Measurements from ENCODE around the gene MRPS11. TPM values are rescaled to one million over a fixed set of nuclear protein-coding genes. Genes with fewer than 3 reads are reported as not detected.
"Not testable (repeated sequence)": the region's sequence is repeated elsewhere in the genome, so short reads cannot be mapped to it uniquely, and the experiment has no call there.

Gene MRPS11
- total and polyA plus RNA-seq, 3 donors from 2014 or later, result 33.2 to 82.4 (median 33.9) TPM

- Histone ChIP-seq H3K27ac (no peak overlapping the region), H3K4me3 (no peak overlapping the region), H3K4me1 (no peaks in the 10 kb centered on the region), H3K36me3 (ENCODE audit: low read depth, missing control alignments) (no peaks in the 10 kb centered on the region), H3K9me3 (no peaks in the 10 kb centered on the region), H3K27me3 (no peaks in the 10 kb centered on the region)
- intact Hi-C loops (cut with DNase I; ENCODE audit: low total_unique reads), result no loop called here
- WGBS, 2 donors, result 84 to 85% methylated on average over 7 of the region's 7 CpGs
- DNase-seq, result no peak
- TF ChIP-seq POLR2A (IDR thresholded peaks at IDR 0.05) (no peak), CTCF (IDR thresholded peaks at IDR 0.05) (no peak)
These were observed 34.3 kb upstream of the MRPS11 start for GRCh38 chr15:88433046-88433685.

- H3K36me3 ChIP-seq (ENCODE audit: low read depth, missing control alignments); intact Hi-C loops (cut with DNase I; ENCODE audit: low total_unique reads); H3K4me3 ChIP-seq; H3K27me3 ChIP-seq; H3K9me3 ChIP-seq; H3K4me1 ChIP-seq; H3K27ac ChIP-seq; DNase-seq: not testable (repeated sequence)
- WGBS, 2 donors, result 77 to 89% methylated on average over 5 of the region's 5 CpGs
These were observed 33.4 kb upstream of the MRPS11 start for GRCh38 chr15:88434106-88434505.

GRCh38 chr15:88438181-88438580 lies 29.3 kb upstream of the MRPS11 start:
- Histone ChIP-seq H3K4me3 (no peak overlapping the region), H3K4me1 (no peaks in the 10 kb centered on the region), H3K9me3 (no peaks in the 10 kb centered on the region), H3K27ac (no peak overlapping the region), H3K36me3 (ENCODE audit: low read depth, missing control alignments) (no peaks in the 10 kb centered on the region), H3K27me3 (no peaks in the 10 kb centered on the region)
- DNase-seq, result no peak
- TF ChIP-seq CTCF (IDR thresholded peaks at IDR 0.05), result no peak
- TF ChIP-seq POLR2A (IDR thresholded peaks at IDR 0.05), result no peak
- intact Hi-C loops (cut with DNase I; ENCODE audit: low total_unique reads), result no loop called here
- WGBS, 2 donors, result 77 to 79% methylated on average over 5 of the region's 5 CpGs

GRCh38 chr15:88440021-88440420 lies 27.5 kb upstream of the MRPS11 start:
- TF ChIP-seq POLR2A (IDR thresholded peaks at IDR 0.05) (no peak), CTCF (IDR thresholded peaks at IDR 0.05) (no peak)
- Histone ChIP-seq H3K4me1 (no peaks in the 10 kb centered on the region), H3K9me3 (no peaks in the 10 kb centered on the region), H3K27ac (no peak overlapping the region), H3K4me3 (no peak overlapping the region), H3K36me3 (ENCODE audit: low read depth, missing control alignments) (no peaks in the 10 kb centered on the region), H3K27me3 (no peaks in the 10 kb centered on the region)
- intact Hi-C loops (cut with DNase I; ENCODE audit: low total_unique reads), result no loop called here
- DNase-seq, result no peak
- 78 to 90% methylated on average over 1 of the region's 1 CpG for WGBS, 2 donors

GRCh38 chr15:88441076-88441730 lies 26.3 kb upstream of the MRPS11 start:
- DNase-seq, result no peak
- 83 to 85% methylated on average over 2 of the region's 2 CpGs for WGBS, 2 donors
- no peak overlapping the region for H3K4me3 ChIP-seq
- no peaks in the 10 kb centered on the region for H3K36me3 ChIP-seq (ENCODE audit: low read depth, missing control alignments)
- H3K9me3 ChIP-seq, result no peaks in the 10 kb centered on the region
- intact Hi-C loops (cut with DNase I; ENCODE audit: low total_unique reads), result no loop called here
- H3K4me1 ChIP-seq, result no peaks in the 10 kb centered on the region
- H3K27ac ChIP-seq, result no peak overlapping the region
- TF ChIP-seq POLR2A (IDR thresholded peaks at IDR 0.05) (no peak), CTCF (IDR thresholded peaks at IDR 0.05) (no peak)
- no peaks in the 10 kb centered on the region for H3K27me3 ChIP-seq
